Measurements from ENCODE around the gene LGI2. TPM values are rescaled to one million over a fixed set of nuclear protein-coding genes. Genes with fewer than 3 reads are reported as not detected.
"Not testable (repeated sequence)": the region's sequence is repeated elsewhere in the genome, so short reads cannot be mapped to it uniquely, and the experiment has no call there.

The LGI2 gene
- polyA plus RNA-seq, 2 donors = 0.08 to 0.27 TPM

DNA sequence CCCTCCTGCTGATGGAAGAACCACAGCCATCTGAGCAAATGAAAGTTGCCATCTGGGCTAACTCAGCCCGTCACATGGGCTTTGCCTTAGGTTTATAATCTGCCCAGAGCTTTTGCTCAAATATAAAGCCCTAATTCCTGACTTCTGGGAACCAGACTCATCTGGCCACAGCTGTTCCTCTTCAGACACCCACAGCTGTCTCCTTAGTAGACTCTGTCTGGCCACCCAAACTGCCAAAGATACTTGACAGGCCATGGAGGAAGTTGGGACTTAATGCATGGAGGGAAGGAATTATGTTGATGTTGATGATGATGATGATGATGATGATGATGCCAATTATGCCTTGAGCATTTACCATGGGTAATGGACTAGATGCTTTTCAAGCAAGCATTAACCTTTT is 8.0 kb downstream of the LGI2 start:
- Histone ChIP-seq H3K36me3 (ENCODE audit: control insufficient read depth in 2 of 2, insufficient read depth in 2 of 2, low read length in 1 of 2) (no peaks in the 10 kb centered on the region), H3K4me1 (ENCODE audit: control insufficient read depth in 2 of 2, insufficient read depth in 2 of 2, low read length in 1 of 2) (no peaks in the 10 kb centered on the region), H3K27me3 (ENCODE audit: control insufficient read depth in 1 of 2, insufficient read depth in 2 of 2, low read length in 2 of 2) (no peaks in the 10 kb centered on the region), H3K27ac (ENCODE audit: low read depth in 2 of 2, low read length in 1 of 2) (no peak overlapping the region), H3K9me3 (ENCODE audit: control insufficient read depth in 2 of 2, insufficient read depth in 1 of 2, low read depth in 1 of 2, low read length in 1 of 2) (no peaks in the 10 kb centered on the region), H3K4me3 (ENCODE audit: low read depth in 1 of 2, low read length in 2 of 2) (no peak overlapping the region)
- 75 to 79% methylated on average over 1 of the region's 1 CpG for WGBS, 2 donors

DNA sequence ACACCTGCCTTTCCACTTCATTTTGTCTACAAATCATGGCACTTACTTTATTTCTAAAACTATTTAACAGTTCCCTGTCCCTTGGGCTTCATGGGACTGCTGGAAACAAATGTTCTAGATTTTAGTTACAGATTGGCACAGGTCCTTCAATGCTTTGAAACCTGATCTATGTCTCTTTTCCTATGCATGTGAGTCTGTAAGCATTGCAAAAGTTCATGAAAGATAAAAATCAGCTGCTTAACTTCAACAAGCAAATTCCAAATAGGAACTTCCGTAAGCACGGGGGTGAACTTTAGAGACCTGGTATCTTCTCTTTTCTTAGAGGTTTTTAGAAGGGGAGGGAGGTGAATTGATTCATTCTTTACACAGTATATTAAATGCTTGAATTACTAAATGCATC is 9.5 kb downstream of the LGI2 start:
- H3K9me3 ChIP-seq (ENCODE audit: control insufficient read depth in 2 of 2, insufficient read depth in 1 of 2, low read depth in 1 of 2, low read length in 1 of 2) = no peaks in the 10 kb centered on the region
- no peaks in the 10 kb centered on the region for H3K27me3 ChIP-seq (ENCODE audit: control insufficient read depth in 1 of 2, insufficient read depth in 2 of 2, low read length in 2 of 2)
- H3K4me1 ChIP-seq (ENCODE audit: control insufficient read depth in 2 of 2, insufficient read depth in 2 of 2, low read length in 1 of 2) = no peaks in the 10 kb centered on the region
- WGBS, 2 donors = 78 to 81% methylated on average over 2 of the region's 2 CpGs
- H3K27ac ChIP-seq (ENCODE audit: low read depth in 2 of 2, low read length in 1 of 2) = no peak overlapping the region
- no peak overlapping the region for H3K4me3 ChIP-seq (ENCODE audit: low read depth in 1 of 2, low read length in 2 of 2)
- no peaks in the 10 kb centered on the region for H3K36me3 ChIP-seq (ENCODE audit: control insufficient read depth in 2 of 2, insufficient read depth in 2 of 2, low read length in 1 of 2)

DNA sequence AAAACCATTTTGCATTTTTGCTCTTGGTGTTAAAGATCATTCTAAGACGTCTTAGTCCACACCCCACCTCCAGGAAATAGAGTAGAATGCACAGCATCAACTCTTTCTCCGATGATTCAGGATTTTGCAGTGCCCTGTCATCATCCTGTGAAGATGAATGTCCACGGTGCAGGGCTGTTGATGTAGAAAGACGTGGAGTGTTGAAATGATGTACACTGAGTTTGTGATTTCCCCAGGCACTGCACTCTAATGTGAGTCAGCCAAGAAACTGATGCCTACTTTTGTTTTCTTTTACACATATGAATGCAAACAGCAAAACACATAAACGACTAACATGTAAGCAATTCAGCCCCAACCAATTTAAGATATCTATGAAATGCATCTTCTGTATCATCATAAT is 10.5 kb downstream of the LGI2 start:
- Histone ChIP-seq H3K27me3 (ENCODE audit: control insufficient read depth in 1 of 2, insufficient read depth in 2 of 2, low read length in 2 of 2) (no peaks in the 10 kb centered on the region), H3K27ac (ENCODE audit: low read depth in 2 of 2, low read length in 1 of 2) (no peak overlapping the region)
- WGBS, 2 donors = 65 to 71% methylated on average over 5 of the region's 5 CpGs

DNA sequence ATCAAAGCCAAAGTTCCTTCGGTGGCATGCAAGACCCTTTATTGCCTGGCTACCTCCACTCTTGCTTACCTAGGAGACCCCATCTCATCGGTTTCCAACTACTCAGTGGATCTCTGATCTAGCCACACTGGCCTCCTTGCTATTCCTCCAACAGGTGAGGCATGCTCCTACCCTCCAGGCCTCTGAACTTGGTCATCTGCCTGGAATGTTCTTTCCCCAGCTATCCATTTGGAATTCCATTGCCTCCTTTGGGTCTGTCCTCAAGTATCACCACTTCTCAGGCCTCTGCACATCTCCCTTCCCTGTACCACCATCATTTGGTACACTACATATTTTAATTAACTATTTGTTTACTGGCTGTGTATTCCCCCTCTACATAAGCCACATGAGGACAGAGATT is 11.2 kb downstream of the LGI2 start:
- Histone ChIP-seq H3K27me3 (ENCODE audit: control insufficient read depth in 1 of 2, insufficient read depth in 2 of 2, low read length in 2 of 2) (no peaks in the 10 kb centered on the region), H3K4me1 (ENCODE audit: control insufficient read depth in 2 of 2, insufficient read depth in 2 of 2, low read length in 1 of 2) (no peaks in the 10 kb centered on the region), H3K36me3 (ENCODE audit: control insufficient read depth in 2 of 2, insufficient read depth in 2 of 2, low read length in 1 of 2) (no peaks in the 10 kb centered on the region), H3K27ac (ENCODE audit: low read depth in 2 of 2, low read length in 1 of 2) (no peak overlapping the region), H3K9me3 (ENCODE audit: control insufficient read depth in 2 of 2, insufficient read depth in 1 of 2, low read depth in 1 of 2, low read length in 1 of 2) (no peaks in the 10 kb centered on the region), H3K4me3 (ENCODE audit: low read depth in 1 of 2, low read length in 2 of 2) (no peak overlapping the region)
- 77 to 85% methylated on average over 2 of the region's 2 CpGs for WGBS, 2 donors

More for the DNA sequence above, 10.5 kb downstream of the LGI2 start:
- no peaks in the 10 kb centered on the region for H3K9me3 ChIP-seq (ENCODE audit: control insufficient read depth in 2 of 2, insufficient read depth in 1 of 2, low read depth in 1 of 2, low read length in 1 of 2)
- H3K4me3 ChIP-seq (ENCODE audit: low read depth in 1 of 2, low read length in 2 of 2) = no peak overlapping the region
- no peaks in the 10 kb centered on the region for H3K4me1 ChIP-seq (ENCODE audit: control insufficient read depth in 2 of 2, insufficient read depth in 2 of 2, low read length in 1 of 2)
- H3K36me3 ChIP-seq (ENCODE audit: control insufficient read depth in 2 of 2, insufficient read depth in 2 of 2, low read length in 1 of 2) = no peaks in the 10 kb centered on the region

DNA sequence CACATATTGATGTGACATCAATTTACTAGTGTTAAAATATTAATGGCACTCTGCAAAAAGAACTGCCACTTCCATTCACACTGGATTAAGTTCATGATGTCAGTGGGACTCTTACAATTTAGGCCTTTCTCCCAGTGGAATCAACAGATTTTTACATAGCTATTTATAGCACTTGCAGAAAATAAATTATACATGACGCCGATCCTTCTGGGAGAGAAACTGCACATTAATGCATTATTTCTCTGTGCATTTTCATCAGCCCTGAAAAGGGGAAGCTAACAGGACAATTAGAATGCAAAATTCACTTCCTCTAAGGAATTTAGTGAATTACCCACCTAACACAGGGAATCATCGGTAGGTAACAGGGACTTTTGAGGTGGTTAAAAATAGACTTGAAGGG is 15.7 kb downstream of the LGI2 start:
- Histone ChIP-seq H3K27me3 (ENCODE audit: control insufficient read depth in 1 of 2, insufficient read depth in 2 of 2, low read length in 2 of 2) (no peaks in the 10 kb centered on the region), H3K9me3 (ENCODE audit: control insufficient read depth in 2 of 2, insufficient read depth in 1 of 2, low read depth in 1 of 2, low read length in 1 of 2) (peaks cover 0 to 2% of the 10 kb centered on the region in 2 donors), H3K36me3 (ENCODE audit: control insufficient read depth in 2 of 2, insufficient read depth in 2 of 2, low read length in 1 of 2) (no peaks in the 10 kb centered on the region), H3K4me3 (ENCODE audit: low read depth in 1 of 2, low read length in 2 of 2) (no peak overlapping the region), H3K27ac (ENCODE audit: low read depth in 2 of 2, low read length in 1 of 2) (no peak overlapping the region), H3K4me1 (ENCODE audit: control insufficient read depth in 2 of 2, insufficient read depth in 2 of 2, low read length in 1 of 2) (peaks cover 0 to 3% of the 10 kb centered on the region in 2 donors)
- 58 to 64% methylated on average over 3 of the region's 3 CpGs for WGBS, 2 donors

DNA sequence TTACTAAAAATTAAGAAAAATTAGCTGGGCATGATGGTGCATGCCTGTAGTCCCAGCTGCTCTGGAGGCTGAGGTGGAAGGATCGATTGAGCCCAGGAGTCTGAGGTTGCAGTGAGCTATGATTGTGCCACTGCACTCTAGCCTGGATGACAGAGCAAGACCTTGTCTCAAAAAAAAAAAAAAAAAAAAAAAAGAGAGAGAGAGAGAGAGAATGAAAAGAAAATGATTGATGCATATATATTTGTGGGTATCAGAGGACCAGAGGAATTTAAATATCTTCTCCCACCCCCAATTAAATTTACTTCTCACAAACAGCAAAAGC is 16.1 kb downstream of the LGI2 start:
- H3K4me1 ChIP-seq (ENCODE audit: control insufficient read depth in 2 of 2, insufficient read depth in 2 of 2, low read length in 1 of 2); H3K27me3 ChIP-seq (ENCODE audit: control insufficient read depth in 1 of 2, insufficient read depth in 2 of 2, low read length in 2 of 2); H3K9me3 ChIP-seq (ENCODE audit: control insufficient read depth in 2 of 2, insufficient read depth in 1 of 2, low read depth in 1 of 2, low read length in 1 of 2); H3K36me3 ChIP-seq (ENCODE audit: control insufficient read depth in 2 of 2, insufficient read depth in 2 of 2, low read length in 1 of 2); H3K27ac ChIP-seq (ENCODE audit: low read depth in 2 of 2, low read length in 1 of 2); H3K4me3 ChIP-seq (ENCODE audit: low read depth in 1 of 2, low read length in 2 of 2): not testable (repeated sequence)
- 75 to 90% methylated on average over 1 of the region's 1 CpG for WGBS, 2 donors

DNA sequence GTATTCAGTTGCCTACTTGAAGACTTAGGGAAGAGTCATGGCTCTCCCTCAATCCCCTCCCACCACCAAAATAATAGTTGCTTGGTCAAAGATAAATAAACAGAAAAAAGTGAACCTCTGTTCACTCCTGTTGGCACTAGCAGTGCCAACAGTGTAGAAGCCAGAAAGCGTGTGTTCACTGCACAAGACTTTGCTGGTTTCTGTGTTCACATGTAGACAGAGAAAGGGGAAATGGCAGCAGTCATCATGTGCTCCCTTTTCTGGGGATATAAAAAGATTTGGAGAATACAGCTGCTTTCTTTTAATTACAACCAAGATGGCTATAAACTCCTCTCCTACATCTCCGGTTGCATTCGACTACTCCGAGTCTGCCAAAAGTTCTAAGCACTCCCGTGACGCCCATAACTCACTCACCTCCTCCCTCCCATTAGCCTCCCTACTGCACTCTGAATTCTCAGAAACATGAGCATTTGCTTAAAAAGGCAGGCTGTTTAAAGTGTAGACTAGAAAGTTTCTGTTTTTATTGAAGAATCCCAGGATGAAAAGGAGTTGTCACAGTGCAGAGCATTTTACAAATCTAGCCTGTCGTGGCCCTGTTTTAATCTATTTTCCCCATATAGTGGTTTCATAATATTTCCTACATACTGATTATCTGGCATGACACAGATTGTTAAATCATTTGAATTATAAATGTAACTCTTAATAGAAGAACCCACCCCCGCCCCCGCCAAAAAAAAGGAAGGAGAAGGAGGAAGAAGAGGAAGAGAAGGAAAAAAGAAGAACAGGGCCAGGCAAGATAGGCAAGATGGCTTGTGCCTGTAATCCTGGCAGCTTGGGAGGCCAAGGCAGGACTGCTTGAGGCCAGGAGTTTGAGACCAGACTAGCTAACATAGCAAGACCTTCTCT is 16.7 kb downstream of the LGI2 start:
- Histone ChIP-seq H3K9me3 (ENCODE audit: control insufficient read depth in 2 of 2, insufficient read depth in 1 of 2, low read depth in 1 of 2, low read length in 1 of 2) (peaks cover 0 to 2% of the 10 kb centered on the region in 2 donors), H3K36me3 (ENCODE audit: control insufficient read depth in 2 of 2, insufficient read depth in 2 of 2, low read length in 1 of 2) (no peaks in the 10 kb centered on the region), H3K27ac (ENCODE audit: low read depth in 2 of 2, low read length in 1 of 2) (no peak overlapping the region), H3K27me3 (ENCODE audit: control insufficient read depth in 1 of 2, insufficient read depth in 2 of 2, low read length in 2 of 2) (no peaks in the 10 kb centered on the region), H3K4me3 (ENCODE audit: low read depth in 1 of 2, low read length in 2 of 2) (no peak overlapping the region), H3K4me1 (ENCODE audit: control insufficient read depth in 2 of 2, insufficient read depth in 2 of 2, low read length in 1 of 2) (peaks cover 0 to 3% of the 10 kb centered on the region in 2 donors)
- 57 to 69% methylated on average over 9 of the region's 9 CpGs for WGBS, 2 donors

DNA sequence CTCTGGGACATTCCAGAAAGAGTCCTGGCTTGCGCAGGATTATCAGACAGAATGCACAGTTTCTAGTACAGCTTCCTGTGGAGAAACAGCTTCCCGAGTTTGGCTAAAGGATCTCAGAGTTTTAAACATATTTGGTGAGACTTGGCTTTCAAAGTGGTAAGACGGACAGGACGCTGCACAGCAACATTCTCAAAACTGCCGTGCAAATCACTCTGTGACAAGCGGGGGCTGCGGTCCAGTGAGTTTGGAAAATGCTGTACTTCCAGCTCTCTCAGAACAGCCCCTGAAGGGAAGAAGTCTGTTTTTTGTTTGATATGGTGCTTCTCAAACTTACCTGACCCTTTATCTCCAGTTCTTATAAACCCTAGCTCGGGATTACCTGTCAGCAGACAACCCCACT is 18.1 kb downstream of the LGI2 start:
- H3K36me3 ChIP-seq (ENCODE audit: control insufficient read depth in 2 of 2, insufficient read depth in 2 of 2, low read length in 1 of 2) = no peaks in the 10 kb centered on the region
- H3K27me3 ChIP-seq (ENCODE audit: control insufficient read depth in 1 of 2, insufficient read depth in 2 of 2, low read length in 2 of 2) = no peaks in the 10 kb centered on the region
- 49 to 70% methylated on average over 8 of the region's 8 CpGs for WGBS, 2 donors
- peaks cover 0 to 2% of the 10 kb centered on the region in 2 donors for H3K9me3 ChIP-seq (ENCODE audit: control insufficient read depth in 2 of 2, insufficient read depth in 1 of 2, low read depth in 1 of 2, low read length in 1 of 2)
- H3K27ac ChIP-seq (ENCODE audit: low read depth in 2 of 2, low read length in 1 of 2) = no peak overlapping the region
- H3K4me3 ChIP-seq (ENCODE audit: low read depth in 1 of 2, low read length in 2 of 2) = no peak overlapping the region
- peaks cover 0 to 3% of the 10 kb centered on the region in 2 donors for H3K4me1 ChIP-seq (ENCODE audit: control insufficient read depth in 2 of 2, insufficient read depth in 2 of 2, low read length in 1 of 2)

DNA sequence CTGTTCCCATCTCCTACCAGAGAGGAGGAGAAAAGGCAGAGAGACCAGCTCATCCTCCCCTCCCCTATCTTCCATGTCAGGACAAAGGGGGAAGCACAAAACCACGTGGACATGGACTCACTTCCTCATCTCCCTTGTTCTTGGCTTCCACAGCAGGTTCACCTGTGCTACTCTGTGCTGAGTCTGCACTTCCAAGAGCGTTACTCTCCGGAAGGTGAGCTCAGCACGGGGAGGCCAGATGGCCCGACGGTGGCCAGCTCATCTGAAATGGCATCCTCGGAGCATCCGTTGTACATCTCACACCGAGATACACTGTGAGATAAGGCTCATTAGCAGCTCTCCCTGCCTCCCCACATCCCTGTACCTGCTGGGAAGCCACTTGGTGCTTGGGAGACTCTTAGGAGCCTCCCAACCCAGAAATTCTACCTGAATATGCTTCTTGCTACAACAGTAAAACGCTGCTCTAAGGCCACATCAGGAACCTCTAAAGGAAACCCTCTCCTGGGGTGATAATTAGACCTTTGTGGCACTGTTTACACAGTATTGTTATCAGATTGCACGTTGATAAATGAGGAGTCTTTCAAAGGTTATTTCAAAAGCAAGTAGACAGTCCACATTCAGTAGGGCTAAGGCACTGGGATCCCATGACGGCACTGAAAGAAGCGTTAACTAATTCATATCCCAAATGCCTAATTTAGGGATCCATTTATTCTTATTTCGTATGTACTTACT is 19.4 kb downstream of the LGI2 start:
- Histone ChIP-seq H3K36me3 (ENCODE audit: control insufficient read depth in 2 of 2, insufficient read depth in 2 of 2, low read length in 1 of 2) (no peaks in the 10 kb centered on the region), H3K4me1 (ENCODE audit: control insufficient read depth in 2 of 2, insufficient read depth in 2 of 2, low read length in 1 of 2) (peaks cover 0 to 3% of the 10 kb centered on the region in 2 donors), H3K27ac (ENCODE audit: low read depth in 2 of 2, low read length in 1 of 2) (no peak overlapping the region), H3K9me3 (ENCODE audit: control insufficient read depth in 2 of 2, insufficient read depth in 1 of 2, low read depth in 1 of 2, low read length in 1 of 2) (peaks cover 0 to 2% of the 10 kb centered on the region in 2 donors), H3K27me3 (ENCODE audit: control insufficient read depth in 1 of 2, insufficient read depth in 2 of 2, low read length in 2 of 2) (no peaks in the 10 kb centered on the region), H3K4me3 (ENCODE audit: low read depth in 1 of 2, low read length in 2 of 2) (no peak overlapping the region)
- WGBS, 2 donors = 73 to 80% methylated on average over 14 of the region's 14 CpGs

Data from esophagus (tissue), 2 donors.